ENCODE measurements around the gene KRTAP10-7. TPM values are rescaled to one million over a fixed set of nuclear protein-coding genes. Genes with fewer than 3 reads are reported as not detected.

The KRTAP10-7 gene
- total RNA-seq, 1 experiment from 2014 or later, result not detected

GRCh38 chr21:44640761-44641160 is 40.4 kb downstream of the KRTAP10-7 start:
- Histone ChIP-seq H4K8ac (replicated peaks; ENCODE audit: insufficient read length, low read depth, low read length) (no peak overlapping the region), H3K23ac (ENCODE audit: insufficient read length, low read depth, low read length) (no peak overlapping the region), H2BK15ac (ENCODE audit: low read depth, low read length) (no peak overlapping the region), H3K9me3 (ENCODE audit: control insufficient read depth, low read depth, low read length) (no peaks in the 10 kb centered on the region), H3K27me3 (ENCODE audit: insufficient read depth, low read length) (no peaks in the 10 kb centered on the region), H4K91ac (ENCODE audit: insufficient read length, low read depth, low read length) (no peak overlapping the region), H2BK20ac (ENCODE audit: low read depth, low read length, poor library complexity, severe bottlenecking) (no peak overlapping the region), H3K79me1 (ENCODE audit: insufficient read depth, low read depth, low read length, poor library complexity, severe bottlenecking) (no peaks in the 10 kb centered on the region), H3K9ac (ENCODE audit: extremely low read depth, insufficient read length, low read length) (no peak overlapping the region), H2BK120ac (ENCODE audit: low read depth, low read length, poor library complexity, severe bottlenecking) (no peak overlapping the region), H3K79me2 (ENCODE audit: insufficient read depth, low read length) (no peaks in the 10 kb centered on the region), H3K27ac (ENCODE audit: insufficient read length, low read depth, low read length) (no peak overlapping the region), H3K4ac (ENCODE audit: low read depth, low read length) (no peak overlapping the region), H2AFZ (ENCODE audit: low read length) (no peak overlapping the region), H3T11ph (ENCODE audit: low read length) (no peak overlapping the region), H3K18ac (ENCODE audit: insufficient read length, low read depth, low read length) (no peak overlapping the region), H2AK5ac (ENCODE audit: insufficient read length, low read length) (no peak overlapping the region), H4K5ac (ENCODE audit: insufficient read length, low read depth, low read length) (no peak overlapping the region), H3K14ac (ENCODE audit: insufficient read depth, low read length) (no peak overlapping the region), H4K20me1 (ENCODE audit: control insufficient read depth, insufficient read depth, insufficient read length) (no peaks in the 10 kb centered on the region), H3K4me1 (ENCODE audit: insufficient read depth, low read length) (no peaks in the 10 kb centered on the region), H3K23me2 (ENCODE audit: insufficient read length, low read depth, low read length, poor library complexity, severe bottlenecking) (no peaks in the 10 kb centered on the region), H3K56ac (ENCODE audit: insufficient read length, low read depth, low read length) (no peak overlapping the region), H2BK5ac (ENCODE audit: insufficient read length, low read length) (no peak overlapping the region), H3K4me2 (ENCODE audit: insufficient read depth, insufficient read length, low read length) (no peak overlapping the region), H2BK12ac (ENCODE audit: insufficient read length, low read depth, low read length) (no peak overlapping the region)
- Mint-ChIP-seq H3K27ac (no peak overlapping the region), H3K4me1 (peaks cover 9 to 11% of the 10 kb centered on the region in 2 experiments), H3K36me3 (ENCODE audit: insufficient read depth in 1 of 3, low read depth in 3 of 3) (peaks cover 7 to 20% (median 13%) of the 10 kb centered on the region in 3 experiments), H3K9me3 (peaks cover 22% of the 10 kb centered on the region in 2 experiments), H3K27me3 (ENCODE audit: low read depth) (peaks cover 11% of the 10 kb centered on the region), H3K4me3 (no peak overlapping the region)
- no peak for TF ChIP-seq CTCF (conservative IDR thresholded peaks at IDR 0.05)
- no CpG with 5 or more reads among the region's 5 CpGs for WGBS (ENCODE audit: extremely low coverage, insufficient read length, low lambda C conversion rate)
- DNase-seq, result no peak

All from H9 (cell line).